Measurements from ENCODE around the gene SLIT3. TPM values are rescaled to one million over a fixed set of nuclear protein-coding genes. Genes with fewer than 3 reads are reported as not detected.

The SLIT3 gene
- total RNA-seq, 1 experiment from 2014 or later = 0.10 TPM

GRCh38 chr5:169122951-169123350 lies 178.0 kb downstream of the SLIT3 start:
- Histone ChIP-seq H4K20me1 (ENCODE audit: insufficient read depth) (no peaks in the 10 kb centered on the region), H3K4me1 (ENCODE audit: control insufficient read depth in 1 of 2, insufficient read depth in 2 of 2, low read length in 2 of 2) (no peaks in the 10 kb centered on the region), H3K79me2 (ENCODE audit: insufficient read depth, low read length) (no peaks in the 10 kb centered on the region), H2AFZ (ENCODE audit: low read depth, low read length, poor library complexity, severe bottlenecking) (no peak overlapping the region), H3K36me3 (ENCODE audit: control insufficient read depth in 1 of 2, insufficient read depth in 2 of 2, low read length in 2 of 2) (no peaks in the 10 kb centered on the region), H3K9me2 (ENCODE audit: insufficient read depth) (no peaks in the 10 kb centered on the region), H3K9ac (ENCODE audit: low read length) (no peak overlapping the region), H3K4me2 (ENCODE audit: low read length) (no peak overlapping the region), H3K9me3 (ENCODE audit: control insufficient read depth in 1 of 2, insufficient read depth in 1 of 2, low read depth in 1 of 2, low read length in 2 of 2) (no peaks in the 10 kb centered on the region), H3K27ac (ENCODE audit: low read depth, low read length) (no peak overlapping the region), H3K4me3 (replicated peaks in 1 of 2; ENCODE audit: low read depth in 1 of 2, low read length in 2 of 2) (no peak overlapping the region), H3K27me3 (ENCODE audit: insufficient read depth, low read length) (0 out of 2 replicates have a peak, but pooled peaks cover 9% of the 10 kb centered on the region)
- ATAC-seq (no peak), DNase-seq (ENCODE audit: low read depth, low spot score) (no peak)
- TF ChIP-seq MAX (IDR thresholded peaks at IDR 0.05) (no peak), FOSL1 (IDR thresholded peaks at IDR 0.05; ENCODE audit: low read depth) (no peak), CEBPB (IDR thresholded peaks at IDR 0.05; ENCODE audit: low read depth) (no peak), ZNF274 (IDR thresholded peaks at IDR 0.05; ENCODE audit: low read depth, low read length) (no peak), ELF1 (IDR thresholded peaks at IDR 0.05; ENCODE audit: borderline replicate concordance, low read depth) (no peak), SRF (IDR thresholded peaks at IDR 0.05; ENCODE audit: low read depth) (no peak), JUND (IDR thresholded peaks at IDR 0.05) (no peak), ATF3 (IDR thresholded peaks at IDR 0.05) (no peak), EZH2phosphoT487 (IDR thresholded peaks at IDR 0.05; ENCODE audit: borderline replicate concordance) (no peak), POLR2AphosphoS5 (IDR thresholded peaks at IDR 0.05; ENCODE audit: low read depth, low read length) (no peak), TCF7L2 (IDR thresholded peaks at IDR 0.05; ENCODE audit: borderline replicate concordance, extremely low read depth, insufficient read depth, insufficient read length) (no peak), EGR1 (IDR thresholded peaks at IDR 0.05; ENCODE audit: low read depth) (no peak), CBX3 (IDR thresholded peaks at IDR 0.05; ENCODE audit: low read depth) (no peak), YY1 (IDR thresholded peaks at IDR 0.05; ENCODE audit: extremely low read depth, insufficient replicate concordance, low read depth, low read length) (no peak), POLR2A (IDR thresholded peaks at IDR 0.05; ENCODE audit: borderline replicate concordance, extremely low read depth, insufficient read depth, insufficient read length) (no peak), EZH2 (IDR thresholded peaks at IDR 0.05) (no peak)
- no TSS peak for BruUV-seq (replicated peaks)
- ChIA-PET RAD21 (ENCODE audit: low non-redundant PET in 1 of 2, low total read pairs in 2 of 2, uncharacterized antibody in 2 of 2, unreplicated experiment in 2 of 2) (no interaction called here), CTCF (no interaction called here), POLR2A (no interaction called here)
- intact Hi-C loops (cut with micrococcal nuclease) = no loop called here

Data from HCT116 (cell line).